Karpas-422 (cell line): ENCODE measurements around the gene CIB1. TPM values are rescaled to one million over a fixed set of nuclear protein-coding genes. Genes with fewer than 3 reads are reported as not detected.
"Not testable (repeated sequence)": the region's sequence is repeated elsewhere in the genome, so short reads cannot be mapped to it uniquely, and the experiment has no call there.

Experiments used
- DNase-seq: peaks from one replicate; pipeline ENCODE4 v3.0.0-alpha.2; 2015
- H2AFZ ChIP-seq: fragments of 200-600 bp; sonication (generic); 2 replicates; pipeline ENCODE4 v1.6.1; 2014; ENCODE audit warnings: antibody characterized with exemption, low read length, mixed read lengths
- H3K27ac ChIP-seq: fragments of 200-600 bp; sonication (generic); 2 replicates; pipeline ENCODE4 v1.5.1; 2014; ENCODE audit warnings: mild to moderate bottlenecking, low read length, moderate library complexity
- H3K27me3 ChIP-seq: fragments of 200-600 bp; sonication (generic); 2 replicates; pipeline ENCODE4 v1.6.1; 2014; ENCODE audit warnings: low read length, mixed read lengths
- H3K36me3 ChIP-seq: fragments of 200-600 bp; sonication (generic); 2 replicates; pipeline ENCODE4 v1.6.1; 2014; ENCODE audit warnings: low read length, mixed read lengths; ENCODE audit not compliant: insufficient read depth
- H3K4me1 ChIP-seq: fragments of 200-600 bp; sonication (generic); 2 replicates; pipeline ENCODE4 v1.6.1; 2014; ENCODE audit warnings: mild to moderate bottlenecking, low read length, mixed read lengths
- H3K4me2 ChIP-seq: fragments of 200-600 bp; sonication (generic); 2 replicates; pipeline ENCODE4 v1.6.1; 2014; ENCODE audit warnings: low read length, low read depth, mild to moderate bottlenecking; ENCODE audit not compliant: poor library complexity, severe bottlenecking
- H3K4me3 ChIP-seq: fragments of 200-600 bp; sonication (generic); 2 replicates; pipeline ENCODE4 v1.5.1; 2014; ENCODE audit warnings: mild to moderate bottlenecking, antibody characterized with exemption, low read length, mixed read lengths
- H3K79me2 ChIP-seq: fragments of 200-600 bp; sonication (generic); 2 replicates; pipeline ENCODE4 v1.6.1; 2014; ENCODE audit warnings: mild to moderate bottlenecking, low read length, mixed read lengths
- H3K9ac ChIP-seq: fragments of 200-600 bp; sonication (generic); 2 replicates; pipeline ENCODE4 v1.6.0; 2014; ENCODE audit warnings: low read length
- H3K9me2 ChIP-seq: fragments of 200-600 bp; sonication (generic), shearing (Covaris generic); replicated peaks from 2 replicates; pipeline ENCODE4 v1.6.0; 2014; ENCODE audit warnings: mild to moderate bottlenecking, low read length, moderate library complexity; ENCODE audit not compliant: insufficient read depth
- H3K9me3 ChIP-seq: fragments of 300-700, 200-600 bp; sonication (generic); 2 replicates; pipeline ENCODE4 v1.6.1; 2014; ENCODE audit warnings: low read length, mixed read lengths
- H4K20me1 ChIP-seq: fragments of 200-600 bp; sonication (generic); 2 replicates; pipeline ENCODE4 v1.6.1; 2014; ENCODE audit warnings: mild to moderate bottlenecking, antibody characterized with exemption, low read length, low read depth; ENCODE audit not compliant: insufficient read depth
- total RNA-seq: library from RNA; depleted of rRNA; stranded (reverse); fragments of >200 nt; shearing (Covaris generic); gene quantifications from 2 replicates; pipeline ENCODE4 v1.2.3, GENCODE V29; 2014; ENCODE audit warnings: low replicate concordance; rRNA removed

The CIB1 gene
- total RNA-seq, result 42.1 and 64.5 TPM in 2 replicates

GRCh38 chr15:90233387-90234095, at the start of gene CIB1:
TSS of gene CIB1 (minus strand) at chr15:90233941. CDS start at chr15:90233885, 56 bp downstream.
- no peaks in the 10 kb centered on the region for H3K9me2 ChIP-seq
- peak; percentile 99 for DNase-seq
- peaks cover 28% of the 10 kb centered on the region for H3K79me2 ChIP-seq
- peak within 1 kb of the TSS; percentile 44; the same call in 1 of the 2 replicates for H3K27ac ChIP-seq
- peaks cover 6% of the 10 kb centered on the region; the same call in 1 of the 2 replicates for H3K36me3 ChIP-seq
- peak within 1 kb of the TSS; percentile 90 for H3K4me3 ChIP-seq
- H3K4me1 ChIP-seq, result peaks cover 20% of the 10 kb centered on the region
- peak within 1 kb of the TSS; percentile 84 for H3K9ac ChIP-seq
- no peaks in the 10 kb centered on the region for H3K27me3 ChIP-seq
- peak within 1 kb of the TSS; percentile 65; the same call in 1 of the 2 replicates for H2AFZ ChIP-seq
- H3K4me2 ChIP-seq, result peak within 1 kb of the TSS; percentile 70
- H3K9me3 ChIP-seq, result no peaks in the 10 kb centered on the region
- H4K20me1 ChIP-seq, result 0 out of 2 replicates have a peak, but pooled peaks cover 4% of the 10 kb centered on the region

- not testable (repeated sequence) for H4K20me1 ChIP-seq, H3K4me2 ChIP-seq, H3K27me3 ChIP-seq, H3K4me1 ChIP-seq, H3K4me3 ChIP-seq, H3K36me3 ChIP-seq, H3K79me2 ChIP-seq, H3K9ac ChIP-seq, DNase-seq, H2AFZ ChIP-seq, H3K27ac ChIP-seq, H3K9me3 ChIP-seq, H3K9me2 ChIP-seq
These were observed 47.9 kb upstream of the CIB1 start for GRCh38 chr15:90281637-90282036.

- H3K9ac ChIP-seq, H3K79me2 ChIP-seq, H3K9me3 ChIP-seq, H3K36me3 ChIP-seq, H3K4me1 ChIP-seq, DNase-seq, H2AFZ ChIP-seq, H3K4me2 ChIP-seq, H3K4me3 ChIP-seq, H4K20me1 ChIP-seq, H3K27me3 ChIP-seq, H3K9me2 ChIP-seq, H3K27ac ChIP-seq: not testable (repeated sequence)
These were observed 47.0 kb upstream of the CIB1 start for GRCh38 chr15:90280743-90281142.

- H4K20me1 ChIP-seq, H3K79me2 ChIP-seq, DNase-seq, H3K27me3 ChIP-seq, H3K4me1 ChIP-seq, H3K9me2 ChIP-seq, H3K4me2 ChIP-seq, H2AFZ ChIP-seq, H3K27ac ChIP-seq, H3K9ac ChIP-seq, H3K36me3 ChIP-seq, H3K4me3 ChIP-seq, H3K9me3 ChIP-seq: not testable (repeated sequence)
These were observed 44.7 kb upstream of the CIB1 start for GRCh38 chr15:90278467-90278866.

- Histone ChIP-seq H3K9ac (no peak overlapping the region), H3K4me2 (no peak overlapping the region), H3K27ac (no peak overlapping the region), H3K36me3 (peaks cover 40% of the 10 kb centered on the region; the same call in 1 of the 2 replicates), H3K79me2 (peaks cover 53% of the 10 kb centered on the region), H3K4me1 (peaks cover 19% of the 10 kb centered on the region), H3K9me2 (no peaks in the 10 kb centered on the region), H2AFZ (no peak overlapping the region), H4K20me1 (peaks cover 34% of the 10 kb centered on the region), H3K9me3 (no peaks in the 10 kb centered on the region), H3K4me3 (no peak overlapping the region), H3K27me3 (no peaks in the 10 kb centered on the region)
- DNase-seq, result no peak
These were observed 37.9 kb upstream of the CIB1 start for GRCh38 chr15:90271459-90272166.

GRCh38 chr15:90270502-90271150, 36.9 kb upstream of the CIB1 start:
- H3K79me2 ChIP-seq, result peaks cover 62% of the 10 kb centered on the region

GRCh38 chr15:90268415-90268814, 34.7 kb upstream of the CIB1 start:
- no peak overlapping the region for H3K9ac ChIP-seq
- H3K27ac ChIP-seq, result no peak overlapping the region
- no peak for DNase-seq
- no peaks in the 10 kb centered on the region for H3K27me3 ChIP-seq
- peaks cover 64% of the 10 kb centered on the region for H3K79me2 ChIP-seq
- peaks cover 40% of the 10 kb centered on the region for H3K4me1 ChIP-seq
- peaks cover 36% of the 10 kb centered on the region for H4K20me1 ChIP-seq
- H3K4me2 ChIP-seq, result peak overlapping the region; percentile 82
- no peaks in the 10 kb centered on the region for H3K9me2 ChIP-seq
- H3K4me3 ChIP-seq, result no peak overlapping the region
- H3K36me3 ChIP-seq, result peaks cover 40% of the 10 kb centered on the region; the same call in 1 of the 2 replicates
- no peak overlapping the region for H2AFZ ChIP-seq
- H3K9me3 ChIP-seq, result no peaks in the 10 kb centered on the region

More at GRCh38 chr15:90270502-90271150, 36.9 kb upstream of the CIB1 start:
- no peak overlapping the region for H3K4me3 ChIP-seq
- no peak for DNase-seq
- H3K9ac ChIP-seq, result no peak overlapping the region
- H3K36me3 ChIP-seq, result peaks cover 40% of the 10 kb centered on the region; the same call in 1 of the 2 replicates
- no peaks in the 10 kb centered on the region for H3K27me3 ChIP-seq
- H3K9me3 ChIP-seq, result no peaks in the 10 kb centered on the region
- no peak overlapping the region for H3K27ac ChIP-seq
- peaks cover 36% of the 10 kb centered on the region for H4K20me1 ChIP-seq
- no peaks in the 10 kb centered on the region for H3K9me2 ChIP-seq
- no peak overlapping the region for H3K4me2 ChIP-seq
- H2AFZ ChIP-seq, result no peak overlapping the region
- peaks cover 23% of the 10 kb centered on the region for H3K4me1 ChIP-seq

DNA sequence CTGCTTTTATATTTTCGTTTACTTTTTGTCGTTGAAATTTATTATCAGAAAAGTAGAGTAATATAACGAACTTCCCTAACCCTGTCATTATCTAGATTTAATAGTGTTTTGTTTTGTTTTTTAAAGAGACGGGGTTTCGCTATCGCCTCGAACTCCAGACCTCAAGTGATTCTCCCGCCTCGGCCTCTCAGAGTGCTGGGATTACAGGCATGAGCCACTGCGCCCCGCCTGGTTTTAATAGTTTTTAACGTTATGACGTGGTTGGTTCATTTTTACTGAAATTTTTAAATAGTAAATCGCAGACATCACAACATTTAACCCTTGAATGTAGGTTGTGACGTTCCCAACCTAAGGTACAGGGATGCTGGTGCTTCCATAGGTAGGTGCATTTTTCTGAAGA, 32.7 kb upstream of the CIB1 start:
- Histone ChIP-seq H3K36me3 (peaks cover 30% of the 10 kb centered on the region; the same call in 1 of the 2 replicates), H3K4me1 (peaks cover 42% of the 10 kb centered on the region), H3K27ac (peak overlapping the region; percentile 76), H3K4me3 (peak overlapping the region; percentile 79), H3K9me2 (no peaks in the 10 kb centered on the region), H2AFZ (peak overlapping the region; percentile 68; the same call in 1 of the 2 replicates), H3K9ac (peak overlapping the region; percentile 97), H4K20me1 (peaks cover 28% of the 10 kb centered on the region), H3K4me2 (peak overlapping the region; percentile 82), H3K9me3 (no peaks in the 10 kb centered on the region), H3K79me2 (peaks cover 54% of the 10 kb centered on the region), H3K27me3 (no peaks in the 10 kb centered on the region)
- peak; percentile 64 for DNase-seq
